Psoas muscle (tissue), 8 donors: ENCODE data around the gene TOMM40L. TPM values are rescaled to one million over a fixed set of nuclear protein-coding genes. Genes with fewer than 3 reads are reported as not detected.

ENCODE experiments used
- ATAC-seq, 4 donors: fragments of 200-7000 bp; cut with Tn5 transposase; one replicate each; pipeline ENCODE4 v1.9.1; 2020; ENCODE audit warnings: moderate library complexity in 3 of 4, mild to moderate bottlenecking in 2 of 4
- DNase-seq, 2 donors: peaks; one replicate each; pipeline ENCODE4 v3.0.0-alpha.2; 2020
- H3K27ac ChIP-seq: fragments of 200-600 bp; one replicate; pipeline ENCODE4 v1.8.0; 2022
- H3K27me3 ChIP-seq, 3 donors: fragments of 200-600 bp in 1 of 3; one replicate each; pipeline versions ENCODE4 v1.6.1 to v1.8.0; 2013 to 2022; ENCODE audit warnings: low read length in 2 of 3, mild to moderate bottlenecking in 2 of 3, moderate library complexity in 1 of 3; ENCODE audit not compliant: insufficient read depth in 3 of 3
- H3K36me3 ChIP-seq, 2 donors: fragments of 200-600 bp in 1 of 2; one replicate each; pipeline versions ENCODE4 v1.6.1 to v1.8.0; 2013 to 2022; ENCODE audit warnings: low read depth in 1 of 2, mild to moderate bottlenecking in 1 of 2, moderate library complexity in 1 of 2; ENCODE audit not compliant: insufficient read depth in 1 of 2
- H3K4me1 ChIP-seq: fragments of 200-600 bp; one replicate; pipeline ENCODE4 v1.8.0; 2022
- H3K4me3 ChIP-seq: fragments of 200-600 bp; one replicate; pipeline ENCODE4 v1.8.0; 2022; ENCODE audit warnings: mild to moderate bottlenecking
- H3K9me3 ChIP-seq: fragments of 200-600 bp; one replicate; pipeline ENCODE4 v1.8.0; 2022
- CTCF ChIP-seq: fragments of 200-600 bp; IDR thresholded peaks from one replicate; pipeline ENCODE4 v1.8.0; 2022; ENCODE audit warnings: antibody characterized with exemption
- WGBS, 3 donors: extraction: QIAGEN DNeasy Blood & Tissue Kit; methylation state at CpG; one replicate each; pipeline versions ENCODE4 v1.1.6 to v1.1.7; 2013; 5-methylcytosine and 5-hydroxymethylcytosine counted together
- intact Hi-C, 2 donors: fragments of 100-400 bp; cut with DNase I; formaldehyde crosslinking; loops; one replicate each; pipeline versions ENCODE4 v1.11.0 to v1.14.2; 2022
- polyA plus RNA-seq, 3 donors: library from polyadenylated mRNA; stranded (reverse); fragments of 200-250 nt; gene quantifications; one replicate each; pipeline ENCODE4 v1.2.3, GENCODE V29; 2013
- total RNA-seq, 4 donors: library from RNA; stranded (reverse); fragmentation: NEBNext Ultra II Directional in 2 of 4; extraction: Animal tissue kit (Norgen Biotek cat#: 25700) in 2 of 4; gene quantifications; one replicate each; pipeline versions ENCODE4 v1.2.1 to v1.2.4, GENCODE V29; 2021 to 2023
- donor health status: healthy with polysubstance abuse.
- donor health status: DM: no; HTN: no; CAD: no; lungs with moderate emphysema.
- donor health status: Bipolar disorder and iron deficiency.
- donor health status: healthy.
- donor health status: DM: yes; HTN: yes; CAD: no.
- donor health status: DM: no; HTN: no; CAD: no.
- donor health status: DM: no; HTN: no; CAD: no.
- donor health status: DM: yes; HTN: yes; CAD: no.

TOMM40L gene
- total and polyA plus RNA-seq, 7 donors: 10.0 to 39.2 (median 27.9) TPM

GRCh38 chr1:161261261-161262235 lies 35.7 kb downstream of the TOMM40L start:
- H3K4me3 ChIP-seq: no peak overlapping the region
- H3K27ac ChIP-seq: no peak overlapping the region
- 61 to 71% (median 64%) methylated on average over 12 of the region's 12 CpGs for WGBS, 3 donors
- DNase-seq (no peak), ATAC-seq (no peak)
- intact Hi-C loops: no loop called here
- no peak for TF ChIP-seq CTCF
- peaks cover 3 to 37% (median 17%) of the 10 kb centered on the region in 3 donors for H3K27me3 ChIP-seq
- peaks cover 7% of the 10 kb centered on the region for H3K4me1 ChIP-seq
- H3K9me3 ChIP-seq: peaks cover 9% of the 10 kb centered on the region
- no peaks in the 10 kb centered on the region for H3K36me3 ChIP-seq

DNA sequence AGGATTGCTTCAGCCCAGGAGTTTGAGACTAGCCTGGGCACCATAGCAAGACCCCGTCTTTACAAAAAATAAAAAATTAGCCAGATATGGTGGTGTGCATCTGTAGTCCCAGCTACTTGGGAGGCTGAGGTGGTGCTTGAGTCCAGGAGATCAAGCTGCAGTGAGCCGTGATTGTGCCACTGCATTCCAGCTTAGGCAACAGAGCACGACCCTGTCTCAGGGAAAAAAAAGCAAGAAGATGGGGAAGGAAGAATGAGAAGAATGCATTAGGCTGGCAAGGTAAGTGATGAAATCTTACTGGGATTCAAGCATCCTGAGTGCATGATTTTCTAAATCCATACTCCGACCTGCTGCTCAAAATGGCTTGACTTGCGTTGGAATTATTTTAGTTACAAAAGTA lies 39.4 kb downstream of the TOMM40L start:
- no peak for TF ChIP-seq CTCF
- no peak for DNase-seq
- intact Hi-C loops: no loop called here
- ATAC-seq: no peak
- no peaks in the 10 kb centered on the region for H3K36me3 ChIP-seq
- H3K4me3 ChIP-seq: no peak overlapping the region
- no peaks in the 10 kb centered on the region for H3K9me3 ChIP-seq
- peaks cover under 1 to 5% (median 3%) of the 10 kb centered on the region in 3 donors for H3K27me3 ChIP-seq
- no peaks in the 10 kb centered on the region for H3K4me1 ChIP-seq
- no peak overlapping the region for H3K27ac ChIP-seq
- WGBS, 3 donors: 74 to 79% (median 78%) methylated on average over 5 of the region's 5 CpGs

GRCh38 chr1:161266202-161266601 lies 40.3 kb downstream of the TOMM40L start:
- ATAC-seq (no peak), DNase-seq (no peak)
- Histone ChIP-seq H3K27ac (no peak overlapping the region), H3K4me1 (no peaks in the 10 kb centered on the region), H3K4me3 (no peak overlapping the region), H3K27me3 (peaks cover 0 to 2% (median under 1%) of the 10 kb centered on the region in 3 donors), H3K9me3 (no peaks in the 10 kb centered on the region), H3K36me3 (no peaks in the 10 kb centered on the region)
- TF ChIP-seq CTCF: no peak
- intact Hi-C loops: no loop called here
- 55 to 64% (median 57%) methylated on average over 3 of the region's 3 CpGs for WGBS, 3 donors

GRCh38 chr1:161266836-161267235 lies 41.0 kb downstream of the TOMM40L start:
- Histone ChIP-seq H3K9me3 (no peaks in the 10 kb centered on the region), H3K36me3 (no peaks in the 10 kb centered on the region), H3K4me1 (no peaks in the 10 kb centered on the region), H3K4me3 (no peak overlapping the region), H3K27me3 (peaks cover 0 to 2% (median 0%) of the 10 kb centered on the region in 3 donors), H3K27ac (no peak overlapping the region)
- intact Hi-C loops: no loop called here
- no peak for TF ChIP-seq CTCF
- no peak for DNase-seq
- WGBS, 3 donors: 51 to 71% (median 59%) methylated on average over 2 of the region's 2 CpGs
- no peak for ATAC-seq
